Astrocyte of the spinal cord (primary cell): ENCODE measurements around the gene MEGF6.

ENCODE experiments used
- DNase-seq: peaks from one replicate; pipeline ENCODE4 v3.0.0; 2011; ENCODE audit warnings: low read depth, low spot score
- H3K4me3 ChIP-seq: 2 replicates; pipeline ENCODE4 v1.5.1; 2011; ENCODE audit warnings: low read depth, mild to moderate bottlenecking, low read length, moderate library complexity
- in situ Hi-C: cut with HindIII; loops from 2 replicates; pipeline ENCODE4 v1.10.0; 2017; ENCODE audit warnings: low sequenced_read_pairs
- TF ChIP-seq, protein P1 (sequence below): IDR thresholded peaks from 2 replicates; pipeline ENCODE4 v1.5.1; 2012; ENCODE audit warnings: low read depth, mild to moderate bottlenecking, low read length, inconsistent platforms

MEGF6 gene

DNA sequence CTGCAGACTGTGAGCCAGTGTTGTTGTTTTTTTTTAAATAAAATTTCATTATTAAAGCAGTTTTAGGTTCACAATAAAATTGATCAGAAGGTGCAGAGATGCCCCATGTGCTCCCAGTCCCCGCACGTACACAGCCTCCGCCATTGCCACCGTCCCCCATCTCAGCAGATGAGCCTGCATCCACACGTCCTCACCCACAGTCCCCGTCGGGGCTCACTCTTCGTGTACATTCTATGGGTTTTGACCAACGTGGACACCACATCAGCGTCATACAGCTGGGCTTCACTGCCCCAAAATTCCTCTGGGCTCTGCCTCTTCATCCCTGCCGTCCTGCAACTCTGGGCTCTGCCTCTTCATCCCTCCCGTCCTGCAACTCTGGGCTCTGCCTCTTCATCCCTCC lies 168.4 kb downstream of the MEGF6 start:
- DNase-seq, result no peak
- in situ Hi-C loops, result no loop called here
- H3K4me3 ChIP-seq, result no peak overlapping the region
- TF ChIP-seq, protein P1, sequence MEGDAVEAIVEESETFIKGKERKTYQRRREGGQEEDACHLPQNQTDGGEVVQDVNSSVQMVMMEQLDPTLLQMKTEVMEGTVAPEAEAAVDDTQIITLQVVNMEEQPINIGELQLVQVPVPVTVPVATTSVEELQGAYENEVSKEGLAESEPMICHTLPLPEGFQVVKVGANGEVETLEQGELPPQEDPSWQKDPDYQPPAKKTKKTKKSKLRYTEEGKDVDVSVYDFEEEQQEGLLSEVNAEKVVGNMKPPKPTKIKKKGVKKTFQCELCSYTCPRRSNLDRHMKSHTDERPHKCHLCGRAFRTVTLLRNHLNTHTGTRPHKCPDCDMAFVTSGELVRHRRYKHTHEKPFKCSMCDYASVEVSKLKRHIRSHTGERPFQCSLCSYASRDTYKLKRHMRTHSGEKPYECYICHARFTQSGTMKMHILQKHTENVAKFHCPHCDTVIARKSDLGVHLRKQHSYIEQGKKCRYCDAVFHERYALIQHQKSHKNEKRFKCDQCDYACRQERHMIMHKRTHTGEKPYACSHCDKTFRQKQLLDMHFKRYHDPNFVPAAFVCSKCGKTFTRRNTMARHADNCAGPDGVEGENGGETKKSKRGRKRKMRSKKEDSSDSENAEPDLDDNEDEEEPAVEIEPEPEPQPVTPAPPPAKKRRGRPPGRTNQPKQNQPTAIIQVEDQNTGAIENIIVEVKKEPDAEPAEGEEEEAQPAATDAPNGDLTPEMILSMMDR, result no peak

DNA sequence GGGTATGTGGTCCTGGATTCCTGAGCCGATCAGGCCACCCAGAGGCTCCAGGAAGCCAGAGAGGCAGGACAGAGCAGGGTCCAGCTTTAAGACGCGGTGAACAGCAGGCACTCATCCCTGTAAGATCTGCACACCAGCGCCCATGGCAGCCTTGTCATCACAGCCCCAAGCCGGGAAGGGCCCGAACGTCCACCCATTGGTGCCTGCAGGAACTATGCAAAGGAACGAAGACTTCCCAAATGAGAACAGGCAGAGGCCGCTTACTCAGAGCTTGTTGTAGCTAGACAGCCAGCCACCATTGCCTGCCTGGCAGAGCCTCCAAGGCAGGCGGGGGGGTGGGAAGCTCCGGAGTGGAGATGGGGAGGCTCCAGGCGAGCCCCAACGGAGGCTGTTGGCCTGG lies 169.0 kb downstream of the MEGF6 start:
- in situ Hi-C loops, result no loop called here
- DNase-seq, result no peak
- TF ChIP-seq, protein P1, result no peak
- H3K4me3 ChIP-seq, result no peak overlapping the region

DNA sequence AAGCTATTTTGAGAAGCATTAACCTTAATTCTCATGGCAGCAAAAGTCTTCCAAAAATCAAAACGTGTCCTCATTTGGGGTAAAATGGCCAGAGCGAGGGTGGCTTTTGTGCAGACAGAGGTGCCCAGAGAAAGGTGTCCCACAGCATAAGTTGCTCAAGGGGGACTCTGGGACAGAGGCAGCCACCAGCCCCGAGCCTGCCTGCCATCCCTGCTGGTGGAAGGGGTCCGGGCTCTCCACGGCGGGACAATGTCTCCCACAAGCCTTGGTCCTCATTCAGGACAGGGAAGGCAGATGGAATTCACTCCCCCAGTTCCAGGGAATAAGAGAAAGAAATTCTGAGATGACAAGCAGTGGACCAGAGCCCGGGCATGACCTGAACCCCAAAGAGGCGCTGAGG lies 169.4 kb downstream of the MEGF6 start:
- no peak overlapping the region for H3K4me3 ChIP-seq
- in situ Hi-C loops, result no loop called here
- DNase-seq, result no peak
- TF ChIP-seq, protein P1, result no peak

DNA sequence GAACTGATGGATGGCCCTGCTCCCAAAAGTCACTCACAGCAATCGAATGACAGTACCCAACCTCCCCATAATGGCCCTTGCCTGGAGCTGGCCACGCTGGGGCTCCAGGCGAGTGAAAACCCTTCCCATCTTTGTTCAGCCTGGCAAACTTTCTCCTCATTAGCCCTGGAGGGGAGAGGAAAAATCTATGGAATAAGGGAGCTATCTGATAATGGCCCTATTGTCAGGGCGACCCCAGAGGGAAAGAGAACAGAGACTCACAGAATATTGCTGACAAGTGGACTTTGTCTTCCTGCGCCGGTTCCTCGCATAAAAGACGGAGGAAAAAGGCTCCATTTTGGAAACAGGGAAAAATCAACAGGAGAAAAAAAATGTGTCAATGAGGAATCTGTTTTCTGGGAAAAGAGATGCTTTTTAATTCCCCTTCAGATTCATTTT lies 169.9 kb downstream of the MEGF6 start:
- H3K4me3 ChIP-seq, result no peak overlapping the region
- TF ChIP-seq, protein P1, result no peak
- no peak for DNase-seq
- in situ Hi-C loops, result no loop called here

DNA sequence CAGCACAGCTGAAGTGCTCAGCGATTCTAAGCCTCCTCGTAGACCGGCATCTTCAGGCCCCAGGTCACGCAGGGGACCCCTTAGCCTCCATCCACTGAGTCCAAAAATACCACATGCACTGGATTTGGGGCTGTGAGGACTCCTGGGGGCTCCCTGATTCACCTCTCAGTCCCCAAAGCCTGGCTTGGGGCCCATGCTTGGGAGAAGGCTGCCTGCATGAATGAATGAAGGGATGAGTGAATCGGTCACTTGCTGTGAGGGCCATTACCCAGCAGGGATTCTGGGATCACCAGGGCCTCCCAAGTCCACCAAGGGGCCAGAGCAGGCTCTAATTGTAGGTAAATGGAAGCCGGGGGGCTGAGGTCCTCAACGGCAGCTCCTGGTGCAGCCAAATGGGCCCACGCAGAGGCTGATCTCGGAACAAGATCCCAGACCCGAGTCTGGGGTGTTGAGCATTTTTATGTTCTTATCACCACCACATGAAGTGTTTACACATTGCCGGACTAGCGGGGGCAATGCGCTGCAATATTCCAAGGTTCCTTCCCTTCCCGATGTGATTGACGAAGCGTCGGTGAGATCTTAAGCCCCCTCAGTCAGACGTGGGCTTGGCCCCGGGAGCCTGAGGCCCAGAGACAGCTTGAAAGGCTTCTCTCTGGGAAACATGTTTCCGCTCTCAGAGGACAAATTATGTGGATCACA lies 170.4 kb downstream of the MEGF6 start:
- no peak overlapping the region for H3K4me3 ChIP-seq
- no peak for DNase-seq
- TF ChIP-seq, protein P1, result no peak
- in situ Hi-C loops, result no loop called here

DNA sequence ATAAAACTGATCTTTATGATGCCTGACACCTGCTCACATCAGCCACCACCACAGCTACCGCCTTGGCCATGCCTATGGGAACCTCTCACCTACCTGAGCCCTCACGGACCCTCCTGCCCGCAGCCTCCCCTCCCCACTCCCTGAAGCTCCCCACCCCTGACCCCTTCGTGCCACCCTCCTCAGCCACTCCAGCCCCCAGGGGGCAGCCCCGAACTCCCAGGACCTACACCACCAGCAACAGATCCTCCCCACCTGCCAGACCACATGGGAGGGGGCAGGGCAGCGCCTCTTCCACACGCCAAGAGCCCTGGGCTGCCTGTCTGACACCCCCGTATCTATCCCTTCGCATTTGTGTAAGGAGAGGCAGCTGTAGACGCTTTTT lies 171.0 kb downstream of the MEGF6 start:
- no peak overlapping the region for H3K4me3 ChIP-seq
- DNase-seq, result no peak
- TF ChIP-seq, protein P1, result no peak
- in situ Hi-C loops, result no loop called here
